ENCODE data around the gene PTPRM. TPM values are rescaled to one million over a fixed set of nuclear protein-coding genes. Genes with fewer than 3 reads are reported as not detected.

The PTPRM gene
- total and polyA plus RNA-seq, 2 of the 4 experiments (the other 2 are of a cell fraction) = 28.3 to 51.2 TPM

DNA sequence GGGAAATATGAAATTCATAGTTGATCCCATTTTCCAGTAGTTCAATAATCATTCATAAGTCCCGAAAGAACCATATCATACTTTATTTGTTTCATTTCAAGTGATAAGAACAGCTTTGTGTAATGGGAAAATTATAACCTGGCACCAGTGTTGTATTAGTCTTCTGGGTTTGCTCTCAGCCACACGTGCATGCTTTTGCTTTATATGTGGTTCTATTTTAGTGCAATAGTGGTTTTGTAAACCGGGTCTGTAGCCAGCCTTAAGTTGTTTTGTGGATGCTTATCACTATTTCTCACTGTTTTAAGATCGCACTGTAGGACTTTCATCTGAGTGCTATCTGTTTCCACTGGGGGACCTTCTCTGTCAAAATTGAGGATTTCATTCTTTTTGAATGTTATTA is 203.8 kb downstream of the PTPRM start:
- Histone ChIP-seq H3K9ac (ENCODE audit: low read depth, low read length) (no peak overlapping the region), H3K23ac (ENCODE audit: low read depth, low read length) (no peak overlapping the region), H3K4me2 (ENCODE audit: low read depth, low read length) (no peak overlapping the region), H4K5ac (ENCODE audit: low read depth, low read length) (no peak overlapping the region), H2AFZ (replicated peaks; ENCODE audit: low read length, poor library complexity) (no peak overlapping the region), H4K91ac (ENCODE audit: insufficient read depth, low read depth, low read length) (no peak overlapping the region), H3K9me3 (ENCODE audit: control insufficient read depth, insufficient read depth, low read length) (no peaks in the 10 kb centered on the region), H3K9me1 (ENCODE audit: insufficient read depth, low read length) (no peaks in the 10 kb centered on the region), H2BK5ac (ENCODE audit: low read depth, low read length, poor library complexity, severe bottlenecking) (no peak overlapping the region), H2BK15ac (ENCODE audit: low read depth, low read length) (no peak overlapping the region), H3K79me1 (ENCODE audit: low read depth in 1 of 2, low read length in 2 of 2) (peaks cover 3 to 9% of the 10 kb centered on the region in 2 experiments), H3K4me3 (ENCODE audit: insufficient read depth, low read depth, low read length) (no peak overlapping the region), H4K20me1 (ENCODE audit: insufficient read depth, low read length) (peaks cover 7% of the 10 kb centered on the region), H2AK5ac (ENCODE audit: low read depth, low read length) (no peak overlapping the region), H3K14ac (replicated peaks; ENCODE audit: low read depth, low read length) (no peak overlapping the region), H4K8ac (ENCODE audit: low read depth in 2 of 2, low read length in 2 of 2) (no peak overlapping the region), H3K56ac (ENCODE audit: extremely low read depth, insufficient read depth, low read length) (no peak overlapping the region), H2BK120ac (ENCODE audit: low read depth, low read length) (no peak overlapping the region), H3K27me3 (ENCODE audit: control insufficient read depth, insufficient read depth, low read length) (no peaks in the 10 kb centered on the region), H3K4ac (ENCODE audit: low read depth, low read length) (no peak overlapping the region), H3K27ac (ENCODE audit: insufficient read depth, low read length) (no peak overlapping the region), H3K18ac (ENCODE audit: low read depth, low read length) (no peak overlapping the region), H3K4me1 (ENCODE audit: control insufficient read depth, insufficient read depth, low read length) (no peaks in the 10 kb centered on the region; the same call in 1 of the 2 replicates), H2AK9ac (replicated peaks; ENCODE audit: low read depth, low read length, poor library complexity) (no peak overlapping the region), H2BK20ac (ENCODE audit: low read depth, low read length) (no peak overlapping the region), H3K36me3 (ENCODE audit: control insufficient read depth, insufficient read depth, low read length) (no peaks in the 10 kb centered on the region)
- DNase-seq (no peak), ATAC-seq (ENCODE audit: low read depth) (no peak)
- ChIA-PET CTCF (interaction anchor here (1.0 kb wide), 1 partner anchor 188 kb away, joined by 3 read pairs; no protein-coding TSS in a partner anchor), POLR2A (ENCODE audit: unreplicated experiment) (no interaction called here)
- TF ChIP-seq ELK1 (IDR thresholded peaks at IDR 0.05; ENCODE audit: borderline replicate concordance, low read depth, low read length) = no peak
- no peak for TF ChIP-seq BHLHE40 (IDR thresholded peaks at IDR 0.05; ENCODE audit: low read depth, low read length)
- TF ChIP-seq NFE2L2 (IDR thresholded peaks at IDR 0.05; ENCODE audit: low read depth, low read length) = no peak
- TF ChIP-seq CHD1 (IDR thresholded peaks at IDR 0.05; ENCODE audit: low read depth, low read length) = no peak
- TF ChIP-seq, protein P1, sequence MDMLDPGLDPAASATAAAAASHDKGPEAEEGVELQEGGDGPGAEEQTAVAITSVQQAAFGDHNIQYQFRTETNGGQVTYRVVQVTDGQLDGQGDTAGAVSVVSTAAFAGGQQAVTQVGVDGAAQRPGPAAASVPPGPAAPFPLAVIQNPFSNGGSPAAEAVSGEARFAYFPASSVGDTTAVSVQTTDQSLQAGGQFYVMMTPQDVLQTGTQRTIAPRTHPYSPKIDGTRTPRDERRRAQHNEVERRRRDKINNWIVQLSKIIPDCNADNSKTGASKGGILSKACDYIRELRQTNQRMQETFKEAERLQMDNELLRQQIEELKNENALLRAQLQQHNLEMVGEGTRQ (IDR thresholded peaks at IDR 0.05; ENCODE audit: low read depth, low read length) = no peak
- TF ChIP-seq CTCF (conservative IDR thresholded peaks at IDR 0.05; ENCODE audit: low read depth, low read length) = no peak
- no peak for TF ChIP-seq RAD21 (IDR thresholded peaks at IDR 0.05; ENCODE audit: low read length)
- no peak for TF ChIP-seq SMC3 (IDR thresholded peaks at IDR 0.05; ENCODE audit: low read depth, low read length)
- intact Hi-C loops (cut with micrococcal nuclease) (no loop called here), dilution Hi-C loops (cut with HindIII; ENCODE audit: low sequenced_read_pairs, unreplicated experiment) (no loop called here), in situ Hi-C loops (cut with MboI; ENCODE audit: low sequenced_read_pairs) (no loop called here)
- WGBS, 2 experiments (ENCODE audit: extremely low coverage in 2 of 2, insufficient read length in 1 of 2) = 60% methylated on average over 1 of the region's 4 CpGs; no CpG with 5 or more reads in 1 of the 2 experiments
- BruUV-seq (replicated peaks) = no TSS peak
